Right lobe of liver (tissue), 6 donors: ENCODE data around the gene CNGA1. TPM values are rescaled to one million over a fixed set of nuclear protein-coding genes. Genes with fewer than 3 reads are reported as not detected.

Experiments used
- ATAC-seq, 4 donors: fragments of 200-7000 bp; cut with Tn5 transposase; one replicate each; pipeline ENCODE4 v1.9.1; 2020; ENCODE audit warnings: mild to moderate bottlenecking in 4 of 4, moderate library complexity in 4 of 4
- DNase-seq, 3 donors: peaks; one replicate each; pipeline ENCODE4 v3.0.0-alpha.2; 2020
- H3K27ac ChIP-seq, 3 donors: fragments of 200-600 bp; one replicate each; pipeline ENCODE4 v1.8.0; 2022
- H3K27me3 ChIP-seq, 2 donors: fragments of 200-600 bp; one replicate each; pipeline ENCODE4 v1.8.0; 2022
- H3K36me3 ChIP-seq, 4 donors: fragments of 200-600 bp; sonication (generic) in 1 of 4; one replicate each; pipeline versions ENCODE4 v1.5.1 to v1.8.0; 2017 to 2022; ENCODE audit warnings: control low read depth in 1 of 4
- H3K4me1 ChIP-seq, 4 donors: fragments of 200-600 bp; sonication (generic) in 1 of 4; one replicate each; pipeline versions ENCODE4 v1.5.1 to v1.8.0; 2017 to 2022; ENCODE audit warnings: control low read depth in 1 of 4
- H3K4me3 ChIP-seq, 3 donors: fragments of 200-600 bp; one replicate each; pipeline ENCODE4 v1.8.0; 2022
- H3K9me3 ChIP-seq, 4 donors: fragments of 200-600 bp; sonication (generic) in 1 of 4; one replicate each; pipeline versions ENCODE4 v1.5.1 to v1.8.0; 2017 to 2022; ENCODE audit warnings: control low read depth in 1 of 4
- CTCF ChIP-seq, 4 donors: fragments of 200-600 bp in 3 of 4; fragments of 450-650 bp in 1 of 4; IDR thresholded peaks; one replicate each; pipeline versions ENCODE4 v1.5.1 to v1.8.0; 2016 to 2022; ENCODE audit warnings: antibody characterized with exemption in 4 of 4, mild to moderate bottlenecking in 2 of 4
- POLR2A ChIP-seq: fragments of 450-650 bp; IDR thresholded peaks from one replicate; pipeline ENCODE4 v1.6.1; 2017; ENCODE audit warnings: antibody characterized with exemption, mild to moderate bottlenecking
- WGBS: methylation state at CpG from one replicate; pipeline ENCODE4 v1.1.6; 2018; ENCODE audit warnings: low coverage, low lambda C conversion rate; ENCODE audit not compliant: insufficient coverage; ENCODE audit errors: missing lambda C conversion rate; 5-methylcytosine and 5-hydroxymethylcytosine counted together
- intact Hi-C, 2 donors: fragments of 100-400 bp; cut with DNase I; formaldehyde crosslinking; loops; one replicate each; pipeline versions ENCODE4 v1.11.2 to v1.14.1; 2022
- total RNA-seq, 6 experiments: library from RNA; depleted of rRNA in 2 of 6; stranded (reverse); fragments of >200 nt in 2 of 6; fragmentation: NEBNext Ultra II Directional in 3 of 6; extraction: Animal tissue kit (Norgen Biotek cat#: 25700) in 3 of 6; gene quantifications; one replicate each; pipeline versions ENCODE4 v1.1.0 to v1.2.4, GENCODE V29; 2016 to 2023
- donor health status: DM: no; HTN: yes; CAD: no.
- donor health status: DM: no; HTN: no; CAD: no.
- donor health status: DM: no; HTN: no; CAD: no.
- donor health status: DM: no; HTN: yes; CAD: no.
- donor health status: DM: no; HTN: yes; CAD: no.

Gene CNGA1
- total RNA-seq, 6 experiments from 2014 or later, result 8.1 to 14.9 (median 11.1) TPM

GRCh38 chr4:48030470-48030869 lies 14.0 kb upstream of the CNGA1 start:
- no peaks in the 10 kb centered on the region for H3K27me3 ChIP-seq
- H3K4me1 ChIP-seq, result peaks cover 0 to 21% (median 7%) of the 10 kb centered on the region in 4 donors
- no peak overlapping the region for H3K27ac ChIP-seq
- DNase-seq (no peak), ATAC-seq (no peak)
- no peak overlapping the region for H3K4me3 ChIP-seq
- TF ChIP-seq POLR2A (no peak), CTCF (IDR thresholded peaks at IDR 0.05) (no peak)
- no peaks in the 10 kb centered on the region for H3K36me3 ChIP-seq
- WGBS, result 58% methylated on average over 3 of the region's 3 CpGs
- no peaks in the 10 kb centered on the region for H3K9me3 ChIP-seq
- intact Hi-C loops, result no loop called here

- Histone ChIP-seq H3K4me3 (no peak overlapping the region), H3K4me1 (peaks cover 0 to 20% (median 6%) of the 10 kb centered on the region in 4 donors), H3K27me3 (no peaks in the 10 kb centered on the region), H3K9me3 (no peaks in the 10 kb centered on the region), H3K36me3 (no peaks in the 10 kb centered on the region), H3K27ac (no peak overlapping the region)
- WGBS, result 44% methylated on average over 2 of the region's 2 CpGs
- ATAC-seq (no peak), DNase-seq (no peak)
- intact Hi-C loops, result no loop called here
- TF ChIP-seq CTCF (IDR thresholded peaks at IDR 0.05) (no peak), POLR2A (no peak)
These were observed 12.2 kb upstream of the CNGA1 start for GRCh38 chr4:48028696-48029095.

- intact Hi-C loops, result no loop called here
- Histone ChIP-seq H3K36me3 (no peaks in the 10 kb centered on the region), H3K27ac (no peak overlapping the region), H3K4me3 (no peak overlapping the region), H3K4me1 (peaks cover 0 to 9% (median 2%) of the 10 kb centered on the region in 4 donors), H3K27me3 (no peaks in the 10 kb centered on the region), H3K9me3 (no peaks in the 10 kb centered on the region)
- DNase-seq, result no peak
- ATAC-seq, result no peak
- TF ChIP-seq POLR2A (no peak), CTCF (IDR thresholded peaks at IDR 0.05) (no peak)
These were observed 11.2 kb upstream of the CNGA1 start for GRCh38 chr4:48027653-48028052.

- no peak for ATAC-seq
- DNase-seq, result no peak
- no peaks in the 10 kb centered on the region for H3K36me3 ChIP-seq
- intact Hi-C loops, result no loop called here
- no peak overlapping the region for H3K4me3 ChIP-seq
- TF ChIP-seq POLR2A (no peak), CTCF (IDR thresholded peaks at IDR 0.05) (no peak)
- no peaks in the 10 kb centered on the region for H3K4me1 ChIP-seq
- H3K27ac ChIP-seq, result no peak overlapping the region
- no peaks in the 10 kb centered on the region for H3K27me3 ChIP-seq
- WGBS, result 56% methylated on average over 2 of the region's 2 CpGs
- H3K9me3 ChIP-seq, result no peaks in the 10 kb centered on the region
These were observed 8.5 kb upstream of the CNGA1 start for GRCh38 chr4:48025005-48025404.

- ATAC-seq, result no peak
- WGBS, result 94% methylated on average over 4 of the region's 4 CpGs
- H3K4me3 ChIP-seq, result no peak overlapping the region
- H3K27me3 ChIP-seq, result no peaks in the 10 kb centered on the region
- H3K36me3 ChIP-seq, result no peaks in the 10 kb centered on the region
- TF ChIP-seq POLR2A, result no peak
- TF ChIP-seq CTCF (IDR thresholded peaks at IDR 0.05), result no peak
- intact Hi-C loops, result no loop called here
- H3K9me3 ChIP-seq, result no peaks in the 10 kb centered on the region
- no peak for DNase-seq
- H3K4me1 ChIP-seq, result no peaks in the 10 kb centered on the region
- H3K27ac ChIP-seq, result no peak overlapping the region
These were observed 8.0 kb upstream of the CNGA1 start for GRCh38 chr4:48024522-48024921.
